ENCODE results near the gene SLC22A14.

SLC22A14 gene

GRCh38 chr3:38347421-38348200 lies 65.5 kb downstream of the SLC22A14 start:
- DNase-seq, result no peak

- no peak for DNase-seq
These were observed 66.8 kb downstream of the SLC22A14 start for GRCh38 chr3:38348903-38349302.

- DNase-seq, result peak; percentile 59
These were observed 67.7 kb downstream of the SLC22A14 start for GRCh38 chr3:38349684-38350359.

GRCh38 chr3:38353151-38353550 lies 71.1 kb downstream of the SLC22A14 start:
- DNase-seq, result no peak

GRCh38 chr3:38354588-38355330 lies 72.7 kb downstream of the SLC22A14 start:
- peak; percentile 84 for DNase-seq

- no peak for DNase-seq
These were observed 76.9 kb downstream of the SLC22A14 start for GRCh38 chr3:38359038-38359437.

GRCh38 chr3:38360345-38360744 lies 78.3 kb downstream of the SLC22A14 start:
- no peak for DNase-seq

GRCh38 chr3:38361496-38361895 lies 79.4 kb downstream of the SLC22A14 start:
- no peak for DNase-seq

GRCh38 chr3:38362825-38363224 lies 80.7 kb downstream of the SLC22A14 start:
- DNase-seq, result no peak

GRCh38 chr3:38364721-38365400 lies 82.8 kb downstream of the SLC22A14 start:
- DNase-seq, result no peak

- DNase-seq, result no peak
These were observed 83.5 kb downstream of the SLC22A14 start for GRCh38 chr3:38365469-38366062.

- DNase-seq, result no peak
These were observed 84.0 kb downstream of the SLC22A14 start for GRCh38 chr3:38366082-38366481.

- no peak for DNase-seq
These were observed 85.7 kb downstream of the SLC22A14 start for GRCh38 chr3:38367779-38368178.

Measured in NCI-H82 (cell line).